Uterus (tissue), 4 donors: Measurements from ENCODE around the gene CRELD1. TPM values are rescaled to one million over a fixed set of nuclear protein-coding genes. Genes with fewer than 3 reads are reported as not detected.
"Not testable (repeated sequence)": the region's sequence is repeated elsewhere in the genome, so short reads cannot be mapped to it uniquely, and the experiment has no call there.

Source experiments
- DNase-seq, 2 donors: peaks; one replicate each; pipeline ENCODE4 v3.0.0-alpha.2; 2019 to 2020
- H3K27ac ChIP-seq, 2 donors: fragments of 200-600 bp; sonication (generic); 1 replicate in 1 of 2; 2 replicates in 1 of 2; pipeline ENCODE4 v1.5.1; 2016 to 2018
- H3K27me3 ChIP-seq, 2 donors: fragments of 200-600 bp; sonication (generic); one replicate each; pipeline ENCODE4 v1.5.1; 2018 to 2019; ENCODE audit warnings: control low read depth in 1 of 2
- H3K36me3 ChIP-seq, 2 donors: fragments of 200-600 bp; sonication (generic); one replicate each; pipeline ENCODE4 v1.5.1; 2019; ENCODE audit warnings: control low read depth in 1 of 2
- H3K4me1 ChIP-seq, 2 donors: fragments of 200-600 bp; sonication (generic); one replicate each; pipeline ENCODE4 v1.5.1; 2018 to 2019; ENCODE audit warnings: control low read depth in 1 of 2
- H3K4me3 ChIP-seq, 2 donors: fragments of 200-600 bp; sonication (generic); 1 replicate in 1 of 2; 2 replicates in 1 of 2; pipeline ENCODE4 v1.5.1; 2018 to 2019; ENCODE audit warnings: mild to moderate bottlenecking in 1 of 2
- H3K9me3 ChIP-seq, 2 donors: fragments of 200-600 bp; sonication (generic); one replicate each; pipeline ENCODE4 v1.5.1; 2019; ENCODE audit warnings: control low read depth in 1 of 2
- CTCF ChIP-seq, 4 experiments: fragments of 200-600 bp in 2 of 4; fragments of 450-650 bp in 2 of 4; sonication (generic) in 2 of 4; IDR thresholded peaks; one replicate each; pipeline ENCODE4 v1.5.1; 2016 to 2019; ENCODE audit warnings: antibody characterized with exemption in 4 of 4, mild to moderate bottlenecking in 2 of 4, moderate library complexity in 1 of 4
- POLR2A ChIP-seq, 2 donors: fragments of 450-650 bp; IDR thresholded peaks; one replicate each; pipeline ENCODE4 v1.6.1; 2016; ENCODE audit warnings: antibody characterized with exemption in 2 of 2, mild to moderate bottlenecking in 1 of 2, moderate library complexity in 1 of 2
- intact Hi-C: fragments of 100-400 bp; cut with DNase I; formaldehyde crosslinking; loops from one replicate; pipeline ENCODE4 v1.15.1; 2023; ENCODE audit warnings: low total_unique reads
- total RNA-seq, 4 donors: library from RNA; depleted of rRNA in 3 of 4; stranded (reverse); fragments of >200 nt in 3 of 4; gene quantifications; one replicate each; pipeline versions ENCODE4 v1.1.0 to v1.2.4, GENCODE V29; 2014 to 2023
- donor health status: DM: yes; HTN: yes; CAD: no.

The CRELD1 gene
- total RNA-seq, 4 donors from 2014 or later, result 20.4 to 38.8 (median 29.1) TPM

- H3K4me3 ChIP-seq, result no peak overlapping the region
- no peaks in the 10 kb centered on the region for H3K36me3 ChIP-seq
- H3K4me1 ChIP-seq, result no peaks in the 10 kb centered on the region
- TF ChIP-seq POLR2A (IDR thresholded peaks at IDR 0.05) (no peak), CTCF (IDR thresholded peaks at IDR 0.05) (no peak)
- no peaks in the 10 kb centered on the region for H3K27me3 ChIP-seq
- no peak for DNase-seq
- H3K9me3 ChIP-seq, result no peaks in the 10 kb centered on the region
- intact Hi-C loops, result no loop called here
- H3K27ac ChIP-seq, result peak overlapping the region in 1 of 2 donors; percentile 31
Observed at GRCh38 chr3:9897408-9898372, 35.9 kb upstream of the CRELD1 start.

- TF ChIP-seq CTCF (IDR thresholded peaks at IDR 0.05) (no peak), POLR2A (IDR thresholded peaks at IDR 0.05) (no peak)
- H3K27me3 ChIP-seq, result no peaks in the 10 kb centered on the region
- no peaks in the 10 kb centered on the region for H3K4me1 ChIP-seq
- H3K4me3 ChIP-seq, result no peak overlapping the region
- peak overlapping the region in 1 of 2 donors; percentile 31 for H3K27ac ChIP-seq
- no peaks in the 10 kb centered on the region for H3K9me3 ChIP-seq
- intact Hi-C loops, result no loop called here
- H3K36me3 ChIP-seq, result no peaks in the 10 kb centered on the region
- DNase-seq, result no peak
Observed at GRCh38 chr3:9898467-9899241, 35.0 kb upstream of the CRELD1 start.

- Histone ChIP-seq H3K27ac (no peak overlapping the region), H3K4me3 (no peak overlapping the region)
Observed at GRCh38 chr3:9899289-9899791, 34.3 kb upstream of the CRELD1 start.

GRCh38 chr3:9900965-9901415 lies 32.6 kb upstream of the CRELD1 start:
- H3K27me3 ChIP-seq, H3K9me3 ChIP-seq, H3K4me3 ChIP-seq, H3K4me1 ChIP-seq, H3K27ac ChIP-seq, H3K36me3 ChIP-seq, DNase-seq, intact Hi-C loops: not testable (repeated sequence)

More at GRCh38 chr3:9899289-9899791, 34.3 kb upstream of the CRELD1 start:
- intact Hi-C loops, result no loop called here
- no peak for DNase-seq
- Histone ChIP-seq H3K36me3 (no peaks in the 10 kb centered on the region), H3K27me3 (no peaks in the 10 kb centered on the region), H3K9me3 (no peaks in the 10 kb centered on the region), H3K4me1 (no peaks in the 10 kb centered on the region)
- no peak for TF ChIP-seq CTCF (IDR thresholded peaks at IDR 0.05)
- TF ChIP-seq POLR2A (IDR thresholded peaks at IDR 0.05), result no peak

- intact Hi-C loops, result no loop called here
- no peaks in the 10 kb centered on the region for H3K36me3 ChIP-seq
- no peak for DNase-seq
- no peaks in the 10 kb centered on the region for H3K4me1 ChIP-seq
- no peaks in the 10 kb centered on the region for H3K9me3 ChIP-seq
- no peaks in the 10 kb centered on the region for H3K27me3 ChIP-seq
- no peak for TF ChIP-seq POLR2A (IDR thresholded peaks at IDR 0.05)
- no peak for TF ChIP-seq CTCF (IDR thresholded peaks at IDR 0.05)
- no peak overlapping the region for H3K27ac ChIP-seq
- H3K4me3 ChIP-seq, result no peak overlapping the region
Observed at GRCh38 chr3:9901967-9902366, 31.7 kb upstream of the CRELD1 start.
